HCT116 (cell line): ENCODE data around the gene GLOD5. TPM values are rescaled to one million over a fixed set of nuclear protein-coding genes. Genes with fewer than 3 reads are reported as not detected.

Experiments
- ATAC-seq: fragments of 200-7000 bp; cut with Tn5 transposase; 2 replicates; pipeline ENCODE4 v1.9.1; 2020; ENCODE audit warnings: mild to moderate bottlenecking, moderate library complexity
- BruUV-seq: library from RNA; stranded (reverse); fragments of 400-500 nt; replicated peaks from 2 replicates; lab custom pipeline; 2021; lab: Mats Ljungman, UMichigan
- CTCF ChIA-PET: fragments of 300-600 bp; sonication (Branson Sonifier 250); formaldehyde crosslinking; loops from one replicate; lab custom pipeline; 2021; ENCODE audit warnings: antibody characterized with exemption; lab: Charles Lee
- POLR2A ChIA-PET: fragments of 300-600, 350-600 bp; sonication (Branson Sonifier 250); formaldehyde crosslinking; loops from one replicate; lab custom pipeline; 2021; ENCODE audit warnings: antibody characterized with exemption; lab: Charles Lee
- RAD21 ChIA-PET, 2 experiments: fragments of 300-600 bp; sonication (Branson Sonifier 250); formaldehyde crosslinking; loops; one replicate each; lab custom pipeline; 2023; ENCODE audit warnings: low total read pairs in 2 of 2; ENCODE audit not compliant: uncharacterized antibody in 2 of 2, unreplicated experiment in 2 of 2, low non-redundant PET in 1 of 2; lab: Charles Lee
- DNase-seq: peaks from one replicate; pipeline ENCODE4 v3.0.0-alpha.2; 2010; ENCODE audit warnings: low read depth, low spot score
- H2AFZ ChIP-seq: fragments of 200-600 bp; shearing (Covaris generic), sonication (generic); 2 replicates; pipeline ENCODE4 v1.6.1; 2017; ENCODE audit warnings: low read depth, mixed run types, mixed read lengths, antibody characterized with exemption, low read length; ENCODE audit not compliant: poor library complexity, severe bottlenecking
- H3K27ac ChIP-seq: 2 replicates; pipeline ENCODE4 v1.5.1; 2012; ENCODE audit warnings: low read depth, low read length
- H3K27me3 ChIP-seq: fragments of 200-600 bp; sonication (generic); 2 replicates; pipeline ENCODE4 v1.6.1; 2016; ENCODE audit warnings: mixed run types, low read length, mixed read lengths; ENCODE audit not compliant: insufficient read depth
- H3K36me3 ChIP-seq, 2 experiments: fragments of 200-500 bp in 1 of 2; fragments of 200-600 bp in 1 of 2; sonication (Bioruptor generic) in 1 of 2; sonication (generic) in 1 of 2; 2 replicates each; pipeline versions ENCODE4 v1.5.1 to v1.6.1; 2014 to 2016; ENCODE audit warnings: low read length in 2 of 2, inconsistent platforms in 1 of 2, mixed read lengths in 1 of 2, mixed run types in 1 of 2; ENCODE audit not compliant: insufficient read depth in 2 of 2, control insufficient read depth in 1 of 2
- H3K4me1 ChIP-seq, 2 experiments: fragments of 200-600 bp in 1 of 2; sonication (generic) in 1 of 2; 2 replicates each; pipeline versions ENCODE4 v1.5.1 to v1.6.1; 2012 to 2017; ENCODE audit warnings: low read length in 2 of 2, inconsistent platforms in 1 of 2, mild to moderate bottlenecking in 1 of 2, mixed read lengths in 1 of 2, mixed run types in 1 of 2, moderate library complexity in 1 of 2; ENCODE audit not compliant: insufficient read depth in 2 of 2, control insufficient read depth in 1 of 2
- H3K4me2 ChIP-seq: fragments of 200-600 bp; sonication (generic); 2 replicates; pipeline ENCODE4 v1.6.1; 2017; ENCODE audit warnings: mixed run types, low read length, mixed read lengths
- H3K4me3 ChIP-seq, 2 experiments: fragments of 200-600 bp in 1 of 2; sonication (generic) in 1 of 2; replicated peaks in 1 of 2; 2 replicates each; pipeline ENCODE4 v1.5.1; 2011 to 2016; ENCODE audit warnings: low read length in 2 of 2, control low read depth in 1 of 2, low read depth in 1 of 2, mild to moderate bottlenecking in 1 of 2, mixed read lengths in 1 of 2, mixed run types in 1 of 2
- H3K79me2 ChIP-seq: fragments of 200-600 bp; sonication (generic); 2 replicates; pipeline ENCODE4 v1.6.1; 2017; ENCODE audit warnings: mild to moderate bottlenecking, mixed run types, low read length, moderate library complexity, mixed read lengths; ENCODE audit not compliant: insufficient read depth
- H3K9ac ChIP-seq: fragments of 200-600 bp; sonication (generic); 2 replicates; pipeline ENCODE4 v1.6.1; 2016; ENCODE audit warnings: low read length, mixed read lengths
- H3K9me2 ChIP-seq: fragments of 200-600 bp; sonication (generic), shearing (Covaris generic); 2 replicates; pipeline ENCODE4 v1.6.1; 2017; ENCODE audit warnings: mixed run types, mild to moderate bottlenecking, moderate library complexity; ENCODE audit not compliant: insufficient read depth
- H3K9me3 ChIP-seq, 2 experiments: fragments of 200-500 bp in 1 of 2; fragments of 200-600 bp in 1 of 2; sonication (Bioruptor generic) in 1 of 2; sonication (generic) in 1 of 2; 2 replicates each; pipeline ENCODE4 v1.6.1; 2014 to 2017; ENCODE audit warnings: low read length in 2 of 2, mixed read lengths in 2 of 2, inconsistent platforms in 1 of 2, low read depth in 1 of 2, mild to moderate bottlenecking in 1 of 2, mixed run types in 1 of 2, moderate library complexity in 1 of 2; ENCODE audit not compliant: control insufficient read depth in 1 of 2, insufficient read depth in 1 of 2
- H4K20me1 ChIP-seq: fragments of 200-600 bp; sonication (generic), shearing (Covaris generic); 2 replicates; pipeline ENCODE4 v1.6.1; 2017; ENCODE audit warnings: mixed run types, mild to moderate bottlenecking, moderate library complexity; ENCODE audit not compliant: insufficient read depth
- CTCF ChIP-seq, 3 experiments: fragments of 200-600 bp in 1 of 3; sonication (generic) in 1 of 3; IDR thresholded peaks in 2 of 3; conservative IDR thresholded peaks in 1 of 3; 2 replicates each; pipeline ENCODE4 v1.5.1; 2012 to 2017; ENCODE audit warnings: low read depth in 2 of 3, low read length in 2 of 3, antibody characterized with exemption in 1 of 3, borderline replicate concordance in 1 of 3, control low read depth in 1 of 3, mild to moderate bottlenecking in 1 of 3, mixed read lengths in 1 of 3, mixed run types in 1 of 3, moderate library complexity in 1 of 3; ENCODE audit not compliant: insufficient read depth in 1 of 3
- MAX ChIP-seq: IDR thresholded peaks from 2 replicates; pipeline ENCODE4 v1.6.1; 2012
- SRF ChIP-seq: IDR thresholded peaks from 2 replicates; pipeline ENCODE4 v1.6.1; 2012; ENCODE audit warnings: low read depth
- YY1 ChIP-seq: IDR thresholded peaks from 2 replicates; pipeline ENCODE4 v1.6.1; 2011; ENCODE audit warnings: low read length, low read depth, moderate library complexity, mild to moderate bottlenecking; ENCODE audit not compliant: insufficient replicate concordance; ENCODE audit errors: extremely low read depth
- ZNF274 ChIP-seq: fragments of 200-500 bp; sonication (Bioruptor generic); IDR thresholded peaks from 2 replicates; pipeline ENCODE4 v1.6.1; 2014; ENCODE audit warnings: mild to moderate bottlenecking, low read depth, low read length, inconsistent platforms
- intact Hi-C: fragments of 100-400 bp; cut with micrococcal nuclease; formaldehyde crosslinking; loops from 2 replicates; pipeline ENCODE4 v1.10.0; 2022
- total RNA-seq: library from RNA; stranded (reverse); gene quantifications from one replicate; pipeline ENCODE4 v1.2.1, GENCODE V29; 2021; ENCODE audit not compliant: unreplicated experiment

GLOD5 gene
- total RNA-seq, 1 experiment from 2014 or later = not detected

GRCh38 chrX:48715876-48716502 is 45.6 kb upstream of the GLOD5 start (continued):
- TF ChIP-seq CTCF (IDR thresholded peaks at IDR 0.05 in 2 of 3, conservative IDR thresholded peaks at IDR 0.05 in 1 of 3; ENCODE audit: borderline replicate concordance in 1 of 3, insufficient read depth in 1 of 3, low read depth in 2 of 3, low read length in 2 of 3) (no peak), MAX (no peak), ZNF274 (no peak)

GRCh38 chrX:48719958-48720357 is 41.6 kb upstream of the GLOD5 start:
- Histone ChIP-seq H3K4me1 (no peaks in the 10 kb centered on the region), H3K79me2 (no peaks in the 10 kb centered on the region), H3K36me3 (no peaks in the 10 kb centered on the region), H3K4me3 (no peak overlapping the region), H3K4me2 (no peak overlapping the region), H3K9me3 (no peaks in the 10 kb centered on the region), H3K9ac (no peak overlapping the region), H3K27me3 (no peaks in the 10 kb centered on the region), H3K9me2 (no peaks in the 10 kb centered on the region)
- ChIA-PET CTCF (no interaction called here), POLR2A (no interaction called here)
- intact Hi-C loops = loop anchor here (10.0 kb wide), 1 partner anchor 55 kb away; no protein-coding TSS in a partner anchor
- DNase-seq (no peak), ATAC-seq (no peak)
- BruUV-seq = no TSS peak
- TF ChIP-seq YY1 (no peak), SRF (no peak)
- TF ChIP-seq, all 23 proteins: peak for 0
- no peak overlapping the region for H2AFZ ChIP-seq
- no peak overlapping the region for H3K27ac ChIP-seq
- RAD21 ChIA-PET = no interaction called here
- H4K20me1 ChIP-seq = no peaks in the 10 kb centered on the region
